Measurements from ENCODE around the gene PRMT6. TPM values are rescaled to one million over a fixed set of nuclear protein-coding genes. Genes with fewer than 3 reads are reported as not detected.

PRMT6 gene
- total and polyA plus RNA-seq, 9 donors: 11.9 to 19.4 (median 15.4) TPM

DNA sequence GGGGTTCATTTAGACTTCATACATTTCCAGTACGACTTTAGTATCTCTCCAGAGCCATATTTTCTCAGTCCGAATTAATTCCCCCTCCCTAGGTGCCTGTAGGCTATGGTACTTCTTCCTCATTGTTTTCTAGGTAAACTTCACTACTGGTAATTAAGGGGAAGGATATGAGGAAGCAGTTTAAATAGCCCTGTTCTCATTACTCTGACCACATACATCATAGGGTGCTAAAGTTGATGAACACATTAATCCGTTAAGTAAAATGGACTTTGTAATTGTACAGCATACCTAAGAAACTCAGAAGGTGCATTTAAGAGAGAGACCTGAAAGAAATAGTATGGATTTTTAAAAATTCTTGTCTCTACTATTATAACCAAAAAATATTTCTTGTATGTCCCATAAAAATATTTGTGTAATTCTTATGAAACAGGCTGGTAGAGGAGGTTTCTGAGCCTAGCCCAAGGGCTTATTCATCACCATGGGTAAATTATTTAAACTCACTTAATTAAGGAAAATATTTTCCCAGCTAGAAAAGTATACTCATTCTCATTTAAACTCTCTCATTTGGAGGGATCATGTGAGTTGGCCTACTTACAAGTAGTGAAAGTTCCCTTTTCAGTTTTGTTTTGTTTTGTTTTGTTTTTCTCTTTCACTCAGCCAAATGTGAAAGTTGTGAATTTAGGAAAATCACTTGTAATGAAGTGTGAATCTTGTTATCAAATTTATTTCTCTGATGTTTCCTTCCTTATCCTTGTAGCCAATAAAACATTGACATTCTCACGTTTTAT is 2.0 kb downstream of the PRMT6 start:
- WGBS, 3 donors: 61 to 66% (median 62%) methylated on average over 4 of the region's 4 CpGs
- Histone ChIP-seq H3K4me3 (no peak overlapping the region), H3K36me3 (no peaks in the 10 kb centered on the region), H3K27me3 (no peaks in the 10 kb centered on the region), H3K27ac (peak overlapping the region in 1 of 2 donors; percentile 84), H3K4me1 (ENCODE audit: insufficient read depth) (peaks cover 3% of the 10 kb centered on the region), H3K9me3 (no peaks in the 10 kb centered on the region)
- TF ChIP-seq EP300 (IDR thresholded peaks at IDR 0.05) (no peak), POLR2A (IDR thresholded peaks at IDR 0.05) (no peak)
- TF ChIP-seq, protein P1, sequence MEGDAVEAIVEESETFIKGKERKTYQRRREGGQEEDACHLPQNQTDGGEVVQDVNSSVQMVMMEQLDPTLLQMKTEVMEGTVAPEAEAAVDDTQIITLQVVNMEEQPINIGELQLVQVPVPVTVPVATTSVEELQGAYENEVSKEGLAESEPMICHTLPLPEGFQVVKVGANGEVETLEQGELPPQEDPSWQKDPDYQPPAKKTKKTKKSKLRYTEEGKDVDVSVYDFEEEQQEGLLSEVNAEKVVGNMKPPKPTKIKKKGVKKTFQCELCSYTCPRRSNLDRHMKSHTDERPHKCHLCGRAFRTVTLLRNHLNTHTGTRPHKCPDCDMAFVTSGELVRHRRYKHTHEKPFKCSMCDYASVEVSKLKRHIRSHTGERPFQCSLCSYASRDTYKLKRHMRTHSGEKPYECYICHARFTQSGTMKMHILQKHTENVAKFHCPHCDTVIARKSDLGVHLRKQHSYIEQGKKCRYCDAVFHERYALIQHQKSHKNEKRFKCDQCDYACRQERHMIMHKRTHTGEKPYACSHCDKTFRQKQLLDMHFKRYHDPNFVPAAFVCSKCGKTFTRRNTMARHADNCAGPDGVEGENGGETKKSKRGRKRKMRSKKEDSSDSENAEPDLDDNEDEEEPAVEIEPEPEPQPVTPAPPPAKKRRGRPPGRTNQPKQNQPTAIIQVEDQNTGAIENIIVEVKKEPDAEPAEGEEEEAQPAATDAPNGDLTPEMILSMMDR (IDR thresholded peaks at IDR 0.05): no peak
- intact Hi-C loops (cut with DNase I): no loop called here
- DNase-seq: no peak

DNA sequence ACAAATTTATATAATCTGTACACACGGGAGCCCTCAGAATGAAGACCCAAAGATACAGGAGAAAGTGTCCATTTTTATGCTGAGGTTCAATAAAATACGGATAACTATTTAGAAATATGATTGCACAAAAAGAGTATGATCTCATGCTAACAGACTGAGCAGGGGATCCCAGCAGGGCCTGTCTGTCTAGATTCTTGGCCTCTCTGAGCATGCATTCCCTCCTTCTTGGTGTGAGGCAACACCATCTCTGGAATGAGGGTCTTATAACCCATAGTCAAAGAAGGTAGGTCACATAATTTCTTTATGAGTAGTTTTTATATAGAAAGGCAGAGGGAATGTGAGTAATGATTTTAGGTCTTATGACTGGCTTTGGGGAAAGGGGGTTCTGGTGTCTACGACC is 5.4 kb downstream of the PRMT6 start:
- Histone ChIP-seq H3K27ac (no peak overlapping the region), H3K9me3 (no peaks in the 10 kb centered on the region), H3K4me1 (ENCODE audit: insufficient read depth) (peaks cover 3% of the 10 kb centered on the region), H3K27me3 (no peaks in the 10 kb centered on the region), H3K36me3 (no peaks in the 10 kb centered on the region), H3K4me3 (no peak overlapping the region)
- DNase-seq: no peak
- intact Hi-C loops (cut with DNase I): no loop called here
- 87 to 92% (median 89%) methylated on average over 3 of the region's 3 CpGs for WGBS, 3 donors
- TF ChIP-seq POLR2A (IDR thresholded peaks at IDR 0.05) (no peak), EP300 (IDR thresholded peaks at IDR 0.05) (no peak)
- TF ChIP-seq, protein P1 (IDR thresholded peaks at IDR 0.05): no peak

DNA sequence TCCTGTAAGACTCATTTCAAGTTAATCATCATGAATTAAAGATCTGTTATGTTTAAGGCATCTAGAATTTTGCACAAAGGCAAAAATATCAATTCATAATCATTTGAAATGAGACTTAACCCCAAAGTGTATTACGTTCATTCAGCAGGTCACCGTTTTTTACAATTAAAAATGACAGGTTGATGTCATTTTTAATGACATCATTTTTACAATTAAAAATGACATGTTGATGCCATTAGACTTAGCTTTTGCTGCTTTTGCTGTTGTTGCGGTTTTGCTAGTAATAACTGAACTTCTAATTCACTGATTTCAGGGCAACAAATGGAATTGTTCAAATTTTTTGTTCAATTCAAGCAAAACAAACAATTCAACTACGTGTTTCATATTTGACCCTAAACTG is 17.0 kb downstream of the PRMT6 start:
- TF ChIP-seq, protein P1 (IDR thresholded peaks at IDR 0.05): no peak
- no peak for TF ChIP-seq EP300 (IDR thresholded peaks at IDR 0.05)
- TF ChIP-seq POLR2A (IDR thresholded peaks at IDR 0.05): no peak
- 85 to 87% (median 86%) methylated on average over 4 of the region's 4 CpGs for WGBS, 3 donors
- DNase-seq: no peak
- H3K27me3 ChIP-seq: no peaks in the 10 kb centered on the region
- intact Hi-C loops (cut with DNase I): no loop called here
- no peaks in the 10 kb centered on the region for H3K36me3 ChIP-seq
- no peaks in the 10 kb centered on the region for H3K9me3 ChIP-seq
- no peak overlapping the region for H3K4me3 ChIP-seq
- no peak overlapping the region for H3K27ac ChIP-seq
- H3K4me1 ChIP-seq (ENCODE audit: insufficient read depth): no peaks in the 10 kb centered on the region

DNA sequence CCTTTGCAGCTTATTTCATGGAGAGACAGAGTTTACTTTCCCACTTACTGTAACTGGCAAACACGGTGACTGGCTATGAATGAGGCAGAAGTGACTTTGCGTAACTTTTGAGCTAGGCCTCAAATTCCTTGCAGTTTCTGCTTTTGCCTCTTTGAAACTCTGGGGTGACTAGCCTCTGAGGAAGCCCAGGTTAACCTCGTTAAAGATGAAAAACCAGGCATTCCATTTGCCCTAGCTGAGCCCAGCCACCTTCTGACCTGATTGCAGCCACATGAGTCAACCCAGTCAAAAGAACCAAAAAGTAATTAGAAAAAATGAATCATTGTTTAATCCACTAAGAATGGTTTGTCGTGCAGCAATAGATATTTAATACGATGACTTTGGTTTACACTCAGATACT is 20.4 kb downstream of the PRMT6 start:
- TF ChIP-seq, protein P1 (IDR thresholded peaks at IDR 0.05): no peak
- TF ChIP-seq POLR2A (IDR thresholded peaks at IDR 0.05) (no peak), EP300 (IDR thresholded peaks at IDR 0.05) (no peak)
- Histone ChIP-seq H3K36me3 (no peaks in the 10 kb centered on the region), H3K4me3 (no peak overlapping the region), H3K9me3 (no peaks in the 10 kb centered on the region), H3K27ac (no peak overlapping the region), H3K27me3 (no peaks in the 10 kb centered on the region), H3K4me1 (ENCODE audit: insufficient read depth) (no peaks in the 10 kb centered on the region)
- no peak for DNase-seq
- intact Hi-C loops (cut with DNase I): no loop called here
- 72 to 82% (median 73%) methylated on average over 5 of the region's 5 CpGs for WGBS, 3 donors
